Measurements from ENCODE around the gene SASH1.

SASH1 gene

GRCh38 chr6:148324297-148324985 lies 18.2 kb upstream of the SASH1 start:
- no peak for TF ChIP-seq CTCF (IDR thresholded peaks at IDR 0.05; ENCODE audit: control extremely low read depth, extremely low read depth, low read depth, missing control alignments)
- ChIA-PET POLR2A (no interaction called here), CTCF (no interaction called here)
- DNase-seq (ENCODE audit: extremely low spot score), result no peak

DNA sequence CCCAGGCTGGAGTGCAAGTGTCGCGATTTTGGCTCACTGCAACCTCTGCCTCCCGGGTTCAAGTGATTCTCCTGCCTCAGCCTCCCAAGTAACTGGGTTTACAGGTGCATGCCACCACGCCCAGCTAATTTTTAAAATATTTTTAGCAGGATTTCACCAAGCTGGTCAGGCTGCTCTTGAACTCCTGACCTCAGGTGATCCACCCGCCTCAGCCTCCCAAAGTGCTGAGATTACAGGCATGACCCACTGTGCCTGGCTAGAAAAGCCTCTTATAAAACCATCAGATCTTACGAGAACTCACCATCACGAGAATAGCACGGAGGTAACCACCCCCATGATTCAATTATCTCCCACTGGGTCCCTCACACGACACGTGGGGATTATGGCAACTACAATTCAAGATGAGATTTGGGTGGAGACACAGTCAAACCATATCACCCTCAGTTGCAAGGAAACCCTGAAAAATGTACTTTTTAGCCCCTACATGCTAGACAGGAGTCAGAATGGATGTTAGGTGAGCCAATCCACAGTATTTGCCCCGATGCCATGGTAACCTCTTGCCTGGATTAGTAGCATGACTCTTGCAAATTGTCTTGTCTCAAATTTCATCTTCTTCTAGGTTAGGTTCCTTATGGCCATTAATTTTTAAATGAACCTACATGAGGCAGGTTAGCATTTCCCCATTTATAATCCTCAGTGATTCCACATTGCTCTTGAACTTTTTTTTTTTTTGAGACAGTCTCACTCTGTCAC lies 17.1 kb upstream of the SASH1 start:
- ChIA-PET CTCF (no interaction called here), POLR2A (no interaction called here)
- DNase-seq (ENCODE audit: extremely low spot score), result no peak
- TF ChIP-seq CTCF (IDR thresholded peaks at IDR 0.05; ENCODE audit: control extremely low read depth, extremely low read depth, low read depth, missing control alignments), result no peak

DNA sequence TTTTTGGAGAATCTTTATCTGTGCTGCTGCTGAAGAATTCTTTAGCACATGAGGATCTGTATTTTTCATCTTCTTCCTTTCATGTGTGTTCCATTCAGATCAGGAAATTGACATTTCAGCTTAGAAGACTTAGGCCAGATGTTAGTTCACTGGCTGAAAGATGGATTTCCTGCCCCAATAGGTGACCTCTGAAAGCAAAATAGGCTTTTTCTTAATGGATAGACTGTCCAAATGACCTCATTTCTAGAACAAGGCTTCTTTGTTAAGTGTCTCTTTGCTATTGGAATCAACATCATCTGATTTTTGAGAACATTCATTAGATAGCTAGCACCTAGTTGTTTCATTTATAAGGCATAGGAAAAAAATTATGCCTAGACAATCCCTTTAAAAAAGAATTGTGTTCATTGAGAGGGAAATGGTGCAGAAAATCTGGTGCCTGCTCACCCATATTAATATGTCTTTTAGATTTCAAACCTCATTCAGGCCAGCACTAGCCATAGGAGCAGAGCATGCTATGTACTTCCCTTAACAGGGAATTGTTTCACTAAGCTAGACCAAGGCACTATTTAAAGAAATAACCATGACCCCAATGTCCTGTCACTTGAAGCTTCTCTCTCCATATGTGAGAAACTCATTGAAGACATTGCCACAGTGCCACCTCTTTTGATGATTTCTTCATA lies 13.6 kb upstream of the SASH1 start:
- ChIA-PET POLR2A (no interaction called here), CTCF (interaction anchor here (1.2 to 2.4 kb wide), 3 partner anchors 11 to 16 kb away, joined by 3 to 8 read pairs (median 3); no protein-coding TSS in a partner anchor)
- TF ChIP-seq CTCF (IDR thresholded peaks at IDR 0.05; ENCODE audit: control extremely low read depth, extremely low read depth, low read depth, missing control alignments), result no peak
- DNase-seq (ENCODE audit: extremely low spot score), result no peak

DNA sequence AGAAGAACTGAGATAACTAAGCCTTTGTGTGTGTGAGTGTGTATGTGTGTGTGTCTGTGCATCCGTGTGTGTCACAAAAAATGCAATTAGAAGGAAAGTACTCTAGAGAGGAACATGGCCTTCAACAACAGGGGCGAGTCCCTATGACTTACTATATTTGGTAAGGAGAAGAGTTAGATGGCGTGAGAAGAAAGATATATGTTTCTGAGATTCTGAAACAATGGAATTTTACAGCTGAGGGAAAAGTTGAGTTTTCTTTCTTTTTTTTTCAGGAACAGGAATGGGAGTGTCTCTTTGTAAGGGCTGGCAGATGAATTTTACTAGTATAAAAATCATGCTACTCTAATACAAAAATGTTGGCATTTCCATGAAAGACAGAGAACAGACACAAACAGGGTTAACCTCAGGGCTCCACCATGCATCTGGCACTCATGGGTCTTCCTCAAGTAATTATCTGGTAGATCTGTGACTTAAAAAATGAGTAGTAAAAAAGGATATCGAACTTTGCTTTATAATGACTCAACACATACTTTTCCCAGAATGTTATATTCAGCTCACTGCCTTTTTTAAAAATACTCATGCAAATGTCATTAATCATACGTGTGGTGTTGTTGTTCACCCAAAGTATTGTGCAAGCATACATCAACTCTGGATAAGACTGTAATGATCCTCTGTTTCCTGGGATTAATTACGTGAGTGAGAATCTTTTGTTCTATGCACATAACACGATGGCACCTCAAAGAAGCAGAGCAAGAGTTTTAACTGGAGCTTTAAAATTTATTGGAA lies 12.8 kb upstream of the SASH1 start:
- CTCF ChIA-PET, result interaction anchor here (1.2 to 2.4 kb wide), 3 partner anchors 12 to 17 kb away, joined by 3 to 8 read pairs (median 3); no protein-coding TSS in a partner anchor
- POLR2A ChIA-PET, result no interaction called here
- no peak for TF ChIP-seq CTCF (IDR thresholded peaks at IDR 0.05; ENCODE audit: control extremely low read depth, extremely low read depth, low read depth, missing control alignments)
- DNase-seq (ENCODE audit: extremely low spot score), result no peak

GRCh38 chr6:148332088-148332487 lies 10.6 kb upstream of the SASH1 start:
- no peak for TF ChIP-seq CTCF (IDR thresholded peaks at IDR 0.05; ENCODE audit: control extremely low read depth, extremely low read depth, low read depth, missing control alignments)
- DNase-seq (ENCODE audit: extremely low spot score), result no peak
- CTCF ChIA-PET, result interaction anchor here (1.0 kb wide), 1 partner anchor 19 kb away, joined by 3 read pairs; no protein-coding TSS in a partner anchor
- POLR2A ChIA-PET, result no interaction called here

- POLR2A ChIA-PET, result interaction anchor here (0.6 to 0.7 kb wide), 2 partner anchors 32 to 173 kb away, joined by 3 to 4 read pairs; no protein-coding TSS in a partner anchor
- CTCF ChIA-PET, result interaction anchor here (1.2 kb wide), 1 partner anchor 8 kb away, joined by 3 read pairs; no protein-coding TSS in a partner anchor
- TF ChIP-seq CTCF (IDR thresholded peaks at IDR 0.05; ENCODE audit: control extremely low read depth, extremely low read depth, low read depth, missing control alignments), result no peak
- DNase-seq (ENCODE audit: extremely low spot score), result no peak
Measured at GRCh38 chr6:148336901-148337300, 5.7 kb upstream of the SASH1 start.

Data from GM10248 (cell line).